Loucy (cell line): ENCODE measurements around the gene PDXK.

Experiments
- H2AFZ ChIP-seq: fragments of 200-600 bp; sonication (generic); 2 replicates; pipeline ENCODE4 v1.6.0; 2016; ENCODE audit warnings: antibody characterized with exemption, mild to moderate bottlenecking, low read length, moderate library complexity
- H3F3A ChIP-seq: fragments of 200-600 bp; 2 replicates; pipeline ENCODE4 v1.6.0; 2016; ENCODE audit warnings: antibody characterized with exemption, low read depth, mild to moderate bottlenecking
- H3K27me3 ChIP-seq: fragments of 200-600 bp; sonication (generic); 2 replicates; pipeline ENCODE4 v1.6.1; 2014; ENCODE audit warnings: low read length, mild to moderate bottlenecking; ENCODE audit not compliant: insufficient read depth, poor library complexity, severe bottlenecking
- H3K36me3 ChIP-seq: fragments of 200-600 bp; sonication (generic); 2 replicates; pipeline ENCODE4 v1.6.1; 2016; ENCODE audit warnings: low read length; ENCODE audit not compliant: insufficient read depth
- H3K4me1 ChIP-seq: fragments of 200-600 bp; sonication (generic); 2 replicates; pipeline ENCODE4 v1.5.1; 2014; ENCODE audit warnings: low read length, mild to moderate bottlenecking; ENCODE audit not compliant: insufficient read depth, poor library complexity, severe bottlenecking
- H3K4me2 ChIP-seq: fragments of 200-600 bp; sonication (generic); 2 replicates; pipeline ENCODE4 v1.6.0; 2014; ENCODE audit warnings: antibody characterized with exemption, low read length, low read depth, mild to moderate bottlenecking; ENCODE audit not compliant: poor library complexity, severe bottlenecking
- H3K4me3 ChIP-seq: fragments of 200-600 bp; sonication (generic); 2 replicates; pipeline ENCODE4 v1.5.1; 2014; ENCODE audit warnings: low read length, mild to moderate bottlenecking, mixed read lengths; ENCODE audit not compliant: poor library complexity, severe bottlenecking
- H3K79me2 ChIP-seq: fragments of 200-600 bp; sonication (generic); 2 replicates; pipeline ENCODE4 v1.6.1; 2014; ENCODE audit warnings: low read length; ENCODE audit not compliant: insufficient read depth
- H3K9ac ChIP-seq: fragments of 200-600 bp; sonication (generic); 2 replicates; pipeline ENCODE4 v1.6.0; 2014; ENCODE audit warnings: mild to moderate bottlenecking, low read depth, low read length, moderate library complexity; ENCODE audit not compliant: poor library complexity, severe bottlenecking
- H3K9me2 ChIP-seq: fragments of 200-600 bp; sonication (generic); replicated peaks from 2 replicates; pipeline ENCODE4 v1.6.1; 2016; ENCODE audit warnings: low read depth, low read length, mixed read lengths
- H3K9me3 ChIP-seq: fragments of 200-600 bp; sonication (generic); 2 replicates; pipeline ENCODE4 v1.6.1; 2014; ENCODE audit warnings: mild to moderate bottlenecking, antibody characterized with exemption, low read length, low read depth; ENCODE audit not compliant: insufficient read depth
- H4K20me1 ChIP-seq: fragments of 200-600 bp; sonication (generic); 2 replicates; pipeline ENCODE4 v1.6.0; 2014; ENCODE audit warnings: antibody characterized with exemption, low read length, mild to moderate bottlenecking; ENCODE audit not compliant: insufficient read depth, poor library complexity, severe bottlenecking
- EZH2phosphoT487 ChIP-seq: fragments of 200-600 bp; IDR thresholded peaks from 2 replicates; pipeline ENCODE4 v1.6.1; 2018; ENCODE audit warnings: antibody characterized with exemption, mild to moderate bottlenecking, moderate library complexity, borderline replicate concordance
- TF ChIP-seq, protein P1 (sequence below): fragments of 200-600 bp; sonication (generic); conservative IDR thresholded peaks from 2 replicates; pipeline ENCODE4 v1.5.1; 2014; ENCODE audit warnings: mild to moderate bottlenecking, antibody characterized with exemption, low read length

The PDXK gene

DNA sequence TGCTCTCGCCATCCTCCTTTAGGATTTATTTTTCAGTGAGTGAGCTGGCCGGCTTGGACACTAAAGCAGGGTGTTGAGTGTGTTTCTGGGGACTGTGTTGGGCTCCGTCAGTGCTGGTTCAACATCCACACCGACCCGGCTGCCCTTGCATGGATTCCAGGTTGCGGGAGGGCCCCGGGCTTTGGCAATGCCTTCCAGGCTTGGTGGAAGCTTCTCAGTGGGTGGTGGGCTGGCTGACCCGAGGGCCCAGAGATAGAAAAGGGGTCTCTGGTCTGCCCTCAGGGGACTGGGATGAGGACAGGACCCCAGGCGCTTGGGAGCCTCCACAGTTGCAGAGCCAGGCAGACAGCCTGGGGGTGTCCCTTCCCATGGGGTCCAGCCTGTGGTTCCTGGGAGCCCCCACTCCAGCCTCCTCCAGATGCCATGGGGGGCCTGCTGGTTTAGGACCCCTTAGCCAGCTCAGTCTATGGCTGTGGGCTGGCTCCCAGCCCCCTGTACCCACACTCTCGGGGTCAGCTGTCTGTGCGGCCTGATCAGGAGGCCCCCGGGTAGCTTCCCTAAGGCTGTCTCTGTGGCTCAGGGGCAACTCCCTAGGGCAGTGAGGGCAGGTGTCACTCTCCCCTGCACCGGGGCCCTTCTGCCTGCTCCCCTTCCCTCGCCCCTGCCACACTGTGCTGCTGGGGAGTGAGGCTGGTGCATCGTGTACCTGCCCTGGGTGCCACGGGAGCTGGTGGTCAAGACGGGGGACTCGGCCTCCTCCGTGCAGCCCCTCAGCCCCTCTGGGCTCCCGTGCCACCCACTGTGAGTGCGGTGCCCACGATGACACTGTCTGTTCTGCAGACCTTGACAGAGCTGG is 16.5 kb downstream of the PDXK start:
- H3K9me2 ChIP-seq: no peaks in the 10 kb centered on the region
- H3K4me2 ChIP-seq: no peak overlapping the region
- no peaks in the 10 kb centered on the region for H3F3A ChIP-seq
- H4K20me1 ChIP-seq: no peaks in the 10 kb centered on the region
- no peak overlapping the region for H3K4me3 ChIP-seq
- H3K27me3 ChIP-seq: no peaks in the 10 kb centered on the region
- H3K36me3 ChIP-seq: peaks cover 14% of the 10 kb centered on the region; the same call in 1 of the 2 replicates
- TF ChIP-seq, protein P1, sequence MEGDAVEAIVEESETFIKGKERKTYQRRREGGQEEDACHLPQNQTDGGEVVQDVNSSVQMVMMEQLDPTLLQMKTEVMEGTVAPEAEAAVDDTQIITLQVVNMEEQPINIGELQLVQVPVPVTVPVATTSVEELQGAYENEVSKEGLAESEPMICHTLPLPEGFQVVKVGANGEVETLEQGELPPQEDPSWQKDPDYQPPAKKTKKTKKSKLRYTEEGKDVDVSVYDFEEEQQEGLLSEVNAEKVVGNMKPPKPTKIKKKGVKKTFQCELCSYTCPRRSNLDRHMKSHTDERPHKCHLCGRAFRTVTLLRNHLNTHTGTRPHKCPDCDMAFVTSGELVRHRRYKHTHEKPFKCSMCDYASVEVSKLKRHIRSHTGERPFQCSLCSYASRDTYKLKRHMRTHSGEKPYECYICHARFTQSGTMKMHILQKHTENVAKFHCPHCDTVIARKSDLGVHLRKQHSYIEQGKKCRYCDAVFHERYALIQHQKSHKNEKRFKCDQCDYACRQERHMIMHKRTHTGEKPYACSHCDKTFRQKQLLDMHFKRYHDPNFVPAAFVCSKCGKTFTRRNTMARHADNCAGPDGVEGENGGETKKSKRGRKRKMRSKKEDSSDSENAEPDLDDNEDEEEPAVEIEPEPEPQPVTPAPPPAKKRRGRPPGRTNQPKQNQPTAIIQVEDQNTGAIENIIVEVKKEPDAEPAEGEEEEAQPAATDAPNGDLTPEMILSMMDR: no peak
- no peak for TF ChIP-seq EZH2phosphoT487
- no peaks in the 10 kb centered on the region for H3K9me3 ChIP-seq
- no peaks in the 10 kb centered on the region for H3K4me1 ChIP-seq
- H2AFZ ChIP-seq: no peak overlapping the region
- H3K9ac ChIP-seq: no peak overlapping the region
- peaks cover 15% of the 10 kb centered on the region; the same call in 1 of the 2 replicates for H3K79me2 ChIP-seq

GRCh38 chr21:43736224-43736883 is 17.4 kb downstream of the PDXK start:
- peaks cover 9% of the 10 kb centered on the region; the same call in 1 of the 2 replicates for H3K79me2 ChIP-seq
- H3K9me2 ChIP-seq: no peaks in the 10 kb centered on the region
- H3K27me3 ChIP-seq: no peaks in the 10 kb centered on the region
- no peak overlapping the region for H3K9ac ChIP-seq
- TF ChIP-seq, protein P1: no peak
- no peak for TF ChIP-seq EZH2phosphoT487
- no peak overlapping the region for H3K4me2 ChIP-seq
- H3F3A ChIP-seq: no peaks in the 10 kb centered on the region
- H3K4me1 ChIP-seq: no peaks in the 10 kb centered on the region
- no peak overlapping the region for H3K4me3 ChIP-seq
- no peak overlapping the region for H2AFZ ChIP-seq
- no peaks in the 10 kb centered on the region for H3K9me3 ChIP-seq
- H3K36me3 ChIP-seq: peaks cover 14% of the 10 kb centered on the region; the same call in 1 of the 2 replicates
- no peaks in the 10 kb centered on the region for H4K20me1 ChIP-seq

- no peaks in the 10 kb centered on the region for H3K27me3 ChIP-seq
- H2AFZ ChIP-seq: no peak overlapping the region
- no peaks in the 10 kb centered on the region for H4K20me1 ChIP-seq
- H3K36me3 ChIP-seq: peaks cover 14% of the 10 kb centered on the region; the same call in 1 of the 2 replicates
- no peaks in the 10 kb centered on the region for H3K9me3 ChIP-seq
- no peak overlapping the region for H3K9ac ChIP-seq
- H3K4me3 ChIP-seq: no peak overlapping the region
- peaks cover 5% of the 10 kb centered on the region; the same call in 1 of the 2 replicates for H3K79me2 ChIP-seq
- H3K4me1 ChIP-seq: no peaks in the 10 kb centered on the region
- no peaks in the 10 kb centered on the region for H3K9me2 ChIP-seq
- H3K4me2 ChIP-seq: no peak overlapping the region
- TF ChIP-seq, protein P1: no peak
- no peak for TF ChIP-seq EZH2phosphoT487
- no peaks in the 10 kb centered on the region for H3F3A ChIP-seq
Measured at GRCh38 chr21:43737158-43737950, 18.4 kb downstream of the PDXK start.
